Skeletal muscle tissue (tissue), 4 donors: Measurements from ENCODE around the gene WDR18. TPM values are rescaled to one million over a fixed set of nuclear protein-coding genes. Genes with fewer than 3 reads are reported as not detected.
A peak's percentile ranks its signal among the peaks of the same experiment; 100 is the strongest.

Experiments used
- H3K27ac ChIP-seq: one replicate; pipeline ENCODE4 v1.7.0; 2013; ENCODE audit warnings: mild to moderate bottlenecking, low read depth, low read length, inconsistent platforms
- H3K27me3 ChIP-seq, 3 donors: one replicate each; pipeline ENCODE4 v1.7.0; 2013; ENCODE audit warnings: low read length in 3 of 3; ENCODE audit not compliant: control insufficient read depth in 3 of 3, insufficient read depth in 3 of 3
- H3K36me3 ChIP-seq, 3 donors: one replicate each; pipeline ENCODE4 v1.7.0; 2013; ENCODE audit warnings: low read length in 3 of 3; ENCODE audit not compliant: control insufficient read depth in 3 of 3, insufficient read depth in 3 of 3
- H3K4me1 ChIP-seq, 3 donors: one replicate each; pipeline ENCODE4 v1.7.0; 2013; ENCODE audit warnings: low read length in 3 of 3, mild to moderate bottlenecking in 3 of 3; ENCODE audit not compliant: control insufficient read depth in 3 of 3, insufficient read depth in 3 of 3
- H3K4me3 ChIP-seq, 3 donors: one replicate each; pipeline ENCODE4 v1.7.0; 2013; ENCODE audit warnings: low read length in 3 of 3
- H3K9ac ChIP-seq, 3 donors: one replicate each; pipeline ENCODE4 v1.7.0; 2013; ENCODE audit warnings: low read length in 3 of 3, mild to moderate bottlenecking in 3 of 3, moderate library complexity in 2 of 3, low read depth in 1 of 3
- H3K9me3 ChIP-seq, 3 donors: one replicate each; pipeline ENCODE4 v1.7.0; 2013; ENCODE audit warnings: low read length in 3 of 3; ENCODE audit not compliant: control insufficient read depth in 3 of 3
- total RNA-seq: library from RNA; depleted of rRNA; stranded (reverse); fragments of >200 nt; gene quantifications from one replicate; pipeline ENCODE4 v1.2.3, GENCODE V29; 2014
- donor health status: Osteomylitis.

WDR18 gene
- total RNA-seq, 1 donor from 2014 or later = 35.5 TPM

DNA sequence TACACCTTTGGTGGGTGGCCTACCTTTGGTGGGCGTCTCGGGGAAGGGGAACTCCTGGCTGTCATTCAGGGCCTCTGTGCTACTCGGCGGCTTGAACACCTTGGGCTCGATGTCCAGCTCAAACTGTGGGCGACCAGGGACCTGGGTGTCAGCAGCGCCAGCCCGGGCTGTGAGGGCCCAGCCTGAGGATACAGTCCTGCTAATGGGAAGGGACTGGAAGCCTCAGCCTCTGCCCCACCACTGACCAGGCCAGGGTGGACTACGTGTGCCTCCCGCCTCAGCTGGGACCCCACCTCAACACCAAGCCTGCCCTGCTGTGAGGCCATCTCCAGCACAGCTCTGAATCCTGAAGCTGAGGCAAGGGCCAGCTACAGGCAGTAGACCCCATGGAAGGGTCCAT lies 29.1 kb downstream of the WDR18 start:
- peaks cover 15 to 36% (median 15%) of the 10 kb centered on the region in 3 donors for H3K36me3 ChIP-seq

DNA sequence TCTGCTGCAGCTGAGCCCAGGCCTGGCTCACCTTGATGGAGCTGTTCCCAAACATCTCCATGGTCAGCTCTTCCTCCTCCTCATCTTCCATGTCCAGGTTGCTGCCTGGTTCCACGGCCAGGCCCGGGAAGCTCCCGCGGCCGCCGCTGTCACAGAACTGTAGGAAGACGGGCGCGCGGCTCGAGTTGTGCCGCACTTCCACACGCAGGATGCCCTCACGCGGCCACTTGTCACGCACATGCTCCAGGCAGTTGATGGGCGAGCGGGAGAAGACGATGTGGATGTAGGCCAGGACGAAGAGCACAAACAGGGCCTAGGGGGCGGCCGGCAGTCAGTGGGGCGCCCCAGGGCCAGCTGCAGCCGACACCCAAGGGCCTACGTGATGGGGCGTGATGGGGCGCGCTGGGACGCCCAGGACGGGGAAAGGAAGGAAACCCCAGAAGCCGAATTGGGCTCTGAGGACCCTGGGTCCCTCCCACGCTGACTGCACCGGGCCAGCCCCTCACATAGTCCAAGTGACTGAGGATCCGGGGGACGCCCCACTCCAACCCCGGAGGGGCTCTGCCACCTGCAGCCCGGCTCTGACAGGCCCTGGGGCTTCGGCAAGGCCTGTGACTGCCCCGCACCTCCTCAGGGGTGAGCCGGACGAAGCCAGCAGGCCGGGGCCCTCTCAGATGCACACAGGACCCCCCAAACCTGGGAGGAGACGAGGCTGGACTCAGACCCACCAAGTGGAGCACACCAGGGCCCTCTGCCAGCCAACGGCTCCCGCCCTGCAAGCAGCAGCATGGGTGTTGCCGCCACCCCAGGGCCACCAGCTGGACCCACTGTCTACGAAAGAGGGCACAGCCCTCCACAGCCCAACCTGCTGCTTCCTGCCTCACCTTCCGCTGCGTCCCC lies 30.3 kb downstream of the WDR18 start:
- no peak overlapping the region for H3K4me3 ChIP-seq
- H3K27me3 ChIP-seq = no peaks in the 10 kb centered on the region
- peak overlapping the region in 1 of 3 donors; percentile 45 for H3K9ac ChIP-seq
- H3K36me3 ChIP-seq = peaks cover 15 to 34% (median 15%) of the 10 kb centered on the region in 3 donors
- no peak overlapping the region for H3K27ac ChIP-seq
- H3K9me3 ChIP-seq = no peaks in the 10 kb centered on the region
- peaks cover 42 to 50% (median 48%) of the 10 kb centered on the region in 3 donors for H3K4me1 ChIP-seq

More for the DNA sequence above, 29.1 kb downstream of the WDR18 start:
- Histone ChIP-seq H3K4me3 (no peak overlapping the region), H3K9me3 (no peaks in the 10 kb centered on the region), H3K27ac (no peak overlapping the region), H3K27me3 (no peaks in the 10 kb centered on the region), H3K4me1 (peaks cover 32 to 38% (median 36%) of the 10 kb centered on the region in 3 donors), H3K9ac (no peak overlapping the region)

DNA sequence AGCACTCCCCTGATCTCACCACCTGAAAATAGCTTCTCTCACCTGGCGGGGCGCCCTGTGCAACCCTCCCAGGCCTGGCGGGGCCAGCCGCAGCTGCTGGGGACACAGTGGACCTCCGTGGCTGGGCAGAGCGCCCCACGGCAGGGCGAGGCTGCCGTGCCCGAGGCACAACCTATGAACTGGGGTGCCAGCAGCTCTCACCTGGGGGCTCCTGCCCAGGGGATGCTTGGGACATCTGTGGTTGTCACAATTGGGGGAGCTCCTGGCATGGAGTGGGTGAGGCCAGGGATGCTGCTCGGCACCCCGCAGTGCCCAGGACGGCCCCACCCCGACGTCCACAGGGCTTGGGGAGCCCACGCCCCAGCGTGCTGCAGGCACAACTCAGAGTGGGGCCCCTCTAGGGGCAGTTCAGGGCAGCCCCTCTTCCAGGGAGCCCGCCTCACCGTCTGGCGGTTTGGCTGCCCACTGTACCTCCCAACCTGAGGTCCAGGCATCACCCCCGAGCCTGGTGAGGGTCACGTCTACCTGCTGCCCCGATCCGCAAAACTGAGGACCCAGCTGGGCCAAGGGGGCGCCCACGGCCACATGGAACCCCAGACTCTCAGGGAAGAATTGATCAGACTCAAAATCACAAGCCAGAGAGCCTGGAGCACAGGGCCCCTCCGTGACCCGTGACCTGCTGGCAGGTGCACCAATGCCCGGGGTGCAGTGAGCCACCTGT lies 31.1 kb downstream of the WDR18 start:
- Histone ChIP-seq H3K36me3 (peaks cover 10 to 27% (median 15%) of the 10 kb centered on the region in 3 donors), H3K4me3 (no peak overlapping the region), H3K9me3 (no peaks in the 10 kb centered on the region), H3K4me1 (peaks cover 50 to 58% (median 56%) of the 10 kb centered on the region in 3 donors), H3K9ac (peak overlapping the region in 1 of 3 donors; percentile 45), H3K27ac (no peak overlapping the region), H3K27me3 (no peaks in the 10 kb centered on the region)

DNA sequence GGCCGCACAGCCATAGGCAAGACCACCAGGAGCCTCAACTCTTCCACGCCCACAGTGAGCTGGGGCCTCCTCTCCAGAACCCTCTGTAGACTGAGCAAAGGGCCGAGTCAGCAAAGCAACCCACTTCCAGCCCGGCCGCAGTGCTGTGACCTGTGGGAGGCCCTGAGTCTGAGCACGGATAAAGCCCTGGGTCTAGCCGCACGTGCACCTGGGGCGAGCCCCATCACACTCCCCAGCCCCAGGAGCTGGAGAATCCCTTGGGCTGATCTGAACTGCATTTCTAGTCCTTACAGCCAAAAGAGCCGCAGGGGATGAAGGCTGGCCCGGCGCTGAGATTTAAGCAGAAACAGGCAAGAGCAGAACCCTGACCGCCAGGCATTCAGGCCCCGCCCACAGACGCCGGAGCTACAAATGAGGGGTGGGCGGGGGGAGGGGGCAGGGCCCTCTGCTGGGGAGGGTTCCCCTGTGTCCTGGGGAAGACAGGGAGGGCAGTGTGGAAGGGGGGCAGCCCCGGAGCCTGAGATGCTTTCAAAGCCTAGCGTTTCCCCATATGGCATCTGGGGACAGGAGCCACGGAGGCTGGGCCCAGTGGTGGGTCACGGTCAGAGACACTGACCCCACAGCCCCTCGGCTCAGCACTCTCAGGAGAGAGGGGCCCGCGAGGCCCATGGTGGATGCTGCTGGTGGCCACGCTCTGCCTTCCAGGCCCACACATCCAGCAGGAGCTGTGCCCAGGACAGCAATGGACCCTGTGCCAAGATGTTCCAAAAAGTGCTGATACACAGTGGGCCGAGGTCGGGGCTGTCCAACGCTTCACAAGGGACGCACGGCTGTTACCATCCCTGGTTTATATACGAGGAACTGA lies 31.9 kb downstream of the WDR18 start:
- no peaks in the 10 kb centered on the region for H3K9me3 ChIP-seq
- no peaks in the 10 kb centered on the region for H3K27me3 ChIP-seq
- peaks cover 10 to 22% (median 12%) of the 10 kb centered on the region in 3 donors for H3K36me3 ChIP-seq
- H3K27ac ChIP-seq = no peak overlapping the region
- peak overlapping the region in 1 of 3 donors; percentile 90 for H3K9ac ChIP-seq
- H3K4me1 ChIP-seq = peaks cover 53 to 60% (median 59%) of the 10 kb centered on the region in 3 donors
- H3K4me3 ChIP-seq = peak overlapping the region in 2 of 3 donors; percentile 33 to 49

DNA sequence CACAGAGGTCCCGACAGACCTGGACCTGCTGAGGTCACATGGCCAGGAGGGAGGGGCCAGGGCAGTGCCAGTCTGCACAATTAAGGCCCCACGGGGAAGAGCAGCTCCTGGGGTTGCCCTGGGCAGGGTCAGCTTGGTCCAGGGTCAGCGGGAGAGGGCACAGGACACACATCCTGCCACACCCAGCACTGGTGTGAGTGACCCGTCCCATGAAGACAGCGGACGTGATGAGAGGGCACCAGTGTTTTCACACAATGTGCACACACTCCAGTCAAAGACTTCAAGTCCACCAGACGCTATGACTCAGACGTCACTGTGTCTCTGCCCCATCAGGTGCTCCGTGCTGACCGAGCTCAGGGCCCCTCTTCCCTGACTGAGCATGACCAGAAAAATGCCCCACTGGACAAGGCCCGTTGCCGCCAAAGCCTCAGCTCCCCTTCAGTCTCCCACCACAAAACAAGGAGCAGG lies 32.5 kb downstream of the WDR18 start:
- H3K9ac ChIP-seq = peak overlapping the region; percentile 23 to 90 (median 43)
- H3K4me3 ChIP-seq = peak overlapping the region in 2 of 3 donors; percentile 33 to 49
- no peaks in the 10 kb centered on the region for H3K27me3 ChIP-seq
- peaks cover 9 to 18% (median 12%) of the 10 kb centered on the region in 3 donors for H3K36me3 ChIP-seq
- peaks cover 54 to 65% (median 63%) of the 10 kb centered on the region in 3 donors for H3K4me1 ChIP-seq
- no peak overlapping the region for H3K27ac ChIP-seq
- no peaks in the 10 kb centered on the region for H3K9me3 ChIP-seq

DNA sequence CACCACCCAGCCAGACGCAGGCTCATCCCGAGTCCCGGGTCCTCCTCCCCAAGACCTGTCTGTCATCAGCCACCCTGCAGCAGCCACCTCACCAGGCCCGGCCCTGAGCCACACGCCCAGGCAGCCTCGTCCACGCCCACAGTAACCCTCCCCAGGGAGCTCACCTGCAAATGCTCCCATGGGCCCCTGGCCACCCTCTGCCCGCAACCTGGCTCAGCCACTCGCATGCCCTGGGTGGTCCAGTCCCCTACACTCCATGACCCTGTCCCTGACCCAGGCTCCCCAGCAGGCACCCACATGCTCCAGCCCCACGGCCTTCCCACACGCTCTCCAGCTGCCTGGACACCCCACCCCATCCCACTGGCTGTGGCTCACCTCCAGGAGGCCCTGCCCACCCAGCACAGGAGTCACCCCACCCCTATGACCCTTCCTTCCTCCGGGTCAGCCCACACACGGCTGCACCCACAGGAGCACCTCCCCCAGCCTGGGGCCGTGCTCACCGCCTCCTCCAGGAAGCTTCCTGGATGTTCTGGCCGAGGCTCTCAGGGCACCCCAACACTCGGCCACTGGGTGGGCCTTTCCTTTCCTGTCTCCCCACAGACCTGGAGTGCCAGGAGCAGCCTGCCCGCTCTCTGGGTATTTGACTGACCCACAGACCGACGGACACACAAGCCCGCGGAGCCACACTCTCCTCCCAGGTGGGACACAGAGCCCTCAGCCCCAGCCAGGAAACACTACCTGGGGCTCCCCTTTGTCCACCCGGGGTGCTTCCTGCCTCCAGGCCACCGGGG lies 33.2 kb downstream of the WDR18 start:
- Histone ChIP-seq H3K27me3 (no peaks in the 10 kb centered on the region), H3K9me3 (no peaks in the 10 kb centered on the region), H3K9ac (peak overlapping the region; percentile 23 to 90 (median 51)), H3K4me1 (peaks cover 54 to 67% (median 65%) of the 10 kb centered on the region in 3 donors), H3K27ac (no peak overlapping the region), H3K36me3 (peaks cover 6 to 15% (median 12%) of the 10 kb centered on the region in 3 donors), H3K4me3 (peak overlapping the region in 2 of 3 donors; percentile 33 to 49)

DNA sequence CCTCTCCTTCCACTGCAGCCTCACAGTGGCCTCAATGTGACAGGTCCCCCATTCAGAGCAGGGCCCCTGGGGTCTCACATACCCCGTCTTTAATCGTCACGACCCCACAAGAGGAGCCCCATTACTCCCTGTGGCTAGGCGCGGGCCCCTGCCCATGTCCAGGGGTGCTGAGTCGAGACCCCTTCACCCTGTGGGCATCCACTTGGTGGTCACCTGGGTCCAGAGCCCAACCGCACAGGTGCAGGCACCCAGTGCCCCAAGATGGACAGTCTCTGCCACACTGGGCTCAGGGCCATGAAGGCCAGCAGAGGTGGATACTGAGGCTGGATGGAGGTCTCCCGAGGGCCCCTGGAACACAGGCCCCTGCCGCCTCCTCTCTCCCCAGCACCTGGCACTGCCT lies 33.8 kb downstream of the WDR18 start:
- H3K36me3 ChIP-seq = peaks cover 5 to 13% (median 10%) of the 10 kb centered on the region in 3 donors
- H3K9me3 ChIP-seq = no peaks in the 10 kb centered on the region
- peaks cover 54 to 67% (median 65%) of the 10 kb centered on the region in 3 donors for H3K4me1 ChIP-seq
- H3K9ac ChIP-seq = peak overlapping the region; percentile 23 to 90 (median 51)
- H3K27ac ChIP-seq = no peak overlapping the region
- H3K4me3 ChIP-seq = peak overlapping the region in 1 of 3 donors; percentile 8
- no peaks in the 10 kb centered on the region for H3K27me3 ChIP-seq

DNA sequence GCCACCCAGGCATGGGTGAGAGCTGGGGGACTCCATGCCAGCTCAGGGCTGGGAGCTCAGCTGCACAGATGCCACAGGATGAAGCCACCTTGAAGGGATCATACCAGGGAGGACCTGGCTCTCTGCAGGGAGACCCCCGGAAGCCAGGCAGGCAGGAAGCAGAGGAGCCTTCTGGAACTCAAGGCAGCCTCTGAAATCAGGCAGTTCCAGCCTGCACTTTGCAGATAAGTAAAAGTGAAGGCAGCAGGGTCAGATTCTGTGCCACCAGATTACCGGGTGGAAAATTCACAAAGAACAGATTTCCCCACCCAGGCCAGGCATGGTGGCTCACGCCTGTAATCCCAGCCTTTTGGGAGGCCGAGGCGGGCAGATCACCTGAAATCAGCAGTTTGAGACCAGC lies 34.2 kb downstream of the WDR18 start:
- H3K27me3 ChIP-seq = no peaks in the 10 kb centered on the region
- peaks cover under 1 to 8% (median 5%) of the 10 kb centered on the region in 3 donors for H3K36me3 ChIP-seq
- peak overlapping the region in 1 of 3 donors; percentile 8 for H3K4me3 ChIP-seq
- H3K9ac ChIP-seq = peak overlapping the region; percentile 20 to 90 (median 36)
- no peak overlapping the region for H3K27ac ChIP-seq
- no peaks in the 10 kb centered on the region for H3K9me3 ChIP-seq
- peaks cover 54 to 67% (median 65%) of the 10 kb centered on the region in 3 donors for H3K4me1 ChIP-seq
